HEK293 (cell line): Measurements from ENCODE around the gene AAK1.

ENCODE experiments used
- CTCF ChIP-seq: fragments of 450-650 bp; formaldehyde crosslinking; IDR thresholded peaks from 2 replicates; pipeline ENCODE4 v1.5.1; 2016; ENCODE audit warnings: missing biosample characterization, missing genetic modification characterization
- MEIS1 ChIP-seq: sonication (generic); formaldehyde crosslinking; IDR thresholded peaks from 2 replicates; pipeline ENCODE4 v1.8.1; 2022; ENCODE audit warnings: missing genetic modification reagents, mild to moderate bottlenecking, borderline replicate concordance
- MYNN ChIP-seq: fragments of 450-650 bp; formaldehyde crosslinking; IDR thresholded peaks from 2 replicates; pipeline ENCODE4 v1.5.1; 2016; ENCODE audit warnings: missing biosample characterization, missing genetic modification characterization, borderline replicate concordance
- SETDB1 ChIP-seq: IDR thresholded peaks from one replicate; pipeline ENCODE4 v1.6.1; 2017; ENCODE audit warnings: mild to moderate bottlenecking, low read length, moderate library complexity, mixed read lengths; ENCODE audit not compliant: insufficient read length
- SP2 ChIP-seq: fragments of 450-650 bp; formaldehyde crosslinking; IDR thresholded peaks from 2 replicates; pipeline ENCODE4 v1.5.1; 2016; ENCODE audit warnings: missing biosample characterization, missing genetic modification characterization
- SP7 ChIP-seq: fragments of 450-650 bp; formaldehyde crosslinking; IDR thresholded peaks from 2 replicates; pipeline ENCODE4 v1.5.1; 2016; ENCODE audit warnings: missing biosample characterization, missing genetic modification characterization
- TCF7L2 ChIP-seq: IDR thresholded peaks from 2 replicates; pipeline ENCODE4 v1.6.1; 2011; ENCODE audit warnings: low read depth, mild to moderate bottlenecking, inconsistent platforms, low read length, moderate library complexity, borderline replicate concordance
- ZBTB21 ChIP-seq: fragments of 450-650 bp; formaldehyde crosslinking; IDR thresholded peaks from 2 replicates; pipeline ENCODE4 v1.5.1; 2017; ENCODE audit warnings: missing biosample characterization, missing genetic modification characterization
- ZFP37 ChIP-seq: fragments of 450-650 bp; formaldehyde crosslinking; IDR thresholded peaks from 2 replicates; pipeline ENCODE4 v1.5.1; 2016; ENCODE audit warnings: missing biosample characterization, missing genetic modification characterization
- ZNF23 ChIP-seq: fragments of 450-650 bp; formaldehyde crosslinking; IDR thresholded peaks from 2 replicates; pipeline ENCODE4 v1.5.1; 2016; ENCODE audit warnings: missing biosample characterization, missing genetic modification characterization, borderline replicate concordance
- ZNF510 ChIP-seq: fragments of 450-650 bp; formaldehyde crosslinking; IDR thresholded peaks from 2 replicates; pipeline ENCODE4 v1.5.1; 2018; ENCODE audit warnings: mild to moderate bottlenecking, missing genetic modification characterization, missing biosample characterization; ENCODE audit not compliant: insufficient replicate concordance
- ZNF549 ChIP-seq: fragments of 450-650 bp; IDR thresholded peaks from 2 replicates; pipeline ENCODE4 v1.5.1; 2018; ENCODE audit warnings: missing biosample characterization, missing genetic modification characterization, mild to moderate bottlenecking, inconsistent platforms, moderate library complexity
- ZNF747 ChIP-seq: fragments of 450-650 bp; formaldehyde crosslinking; IDR thresholded peaks from 2 replicates; pipeline ENCODE4 v1.5.1; 2016; ENCODE audit warnings: missing biosample characterization, missing genetic modification characterization

- no peak for TF ChIP-seq SP7 (tag by site-specific recombination)
- no peak for TF ChIP-seq TCF7L2
- no peak for TF ChIP-seq MYNN (tag by site-specific recombination)
- no peak for TF ChIP-seq CTCF (tag by site-specific recombination)
- TF ChIP-seq ZNF510 (tag by site-specific recombination): no peak
- TF ChIP-seq ZBTB21 (tag by site-specific recombination): no peak
- no peak for TF ChIP-seq ZNF747 (tag by site-specific recombination)
- TF ChIP-seq SP2 (tag by site-specific recombination): no peak
- TF ChIP-seq SETDB1: no peak
- TF ChIP-seq MEIS1 (CRISPR knock-in tag): no peak
- TF ChIP-seq ZNF23 (tag by site-specific recombination): no peak
- no peak for TF ChIP-seq ZFP37 (tag by site-specific recombination)
- TF ChIP-seq ZNF549 (tag by site-specific recombination): no peak
Measured at GRCh38 chr2:69482471-69482870, 161.1 kb downstream of the AAK1 start.
